Heart right ventricle (tissue), 16 donors: ENCODE data around the gene KLC1. TPM values are rescaled to one million over a fixed set of nuclear protein-coding genes. Genes with fewer than 3 reads are reported as not detected.
"Not testable (repeated sequence)": the region's sequence is repeated elsewhere in the genome, so short reads cannot be mapped to it uniquely, and the experiment has no call there.

Experiments
- ATAC-seq, 8 donors: fragments of 200-7000 bp; cut with Tn5 transposase; one replicate each; pipeline ENCODE4 v1.9.1; 2020; ENCODE audit warnings: mild to moderate bottlenecking in 8 of 8, moderate library complexity in 8 of 8, moderate number of reproducible peaks in 1 of 8
- DNase-seq, 2 donors: peaks; one replicate each; pipeline ENCODE4 v3.0.0-alpha.2; 2020
- H3K27ac ChIP-seq, 10 donors: fragments of 200-600 bp; sonication (generic) in 2 of 10; one replicate each; pipeline versions ENCODE4 v1.5.0 to v1.8.0; 2020 to 2022; ENCODE audit warnings: mild to moderate bottlenecking in 3 of 10
- H3K27me3 ChIP-seq, 7 donors: fragments of 200-600 bp; one replicate each; pipeline ENCODE4 v1.8.0; 2021 to 2022; ENCODE audit warnings: mild to moderate bottlenecking in 2 of 7
- H3K36me3 ChIP-seq, 9 donors: fragments of 200-600 bp; sonication (generic) in 1 of 9; one replicate each; pipeline versions ENCODE4 v1.5.0 to v1.8.0; 2020 to 2022; ENCODE audit warnings: mild to moderate bottlenecking in 2 of 9
- H3K4me1 ChIP-seq, 9 donors: fragments of 200-600 bp; sonication (generic) in 1 of 9; one replicate each; pipeline versions ENCODE4 v1.5.0 to v1.8.0; 2020 to 2022; ENCODE audit warnings: mild to moderate bottlenecking in 4 of 9
- H3K4me3 ChIP-seq, 10 donors: fragments of 200-600 bp; sonication (generic) in 2 of 10; one replicate each; pipeline versions ENCODE4 v1.5.0 to v1.8.0; 2020 to 2022; ENCODE audit warnings: mild to moderate bottlenecking in 7 of 10, moderate library complexity in 2 of 10
- H3K9me3 ChIP-seq, 11 donors: fragments of 200-600 bp in 10 of 11; sonication (generic) in 2 of 11; one replicate each; pipeline versions ENCODE4 v1.5.0 to v1.8.0; 2013 to 2022; ENCODE audit warnings: mild to moderate bottlenecking in 2 of 11, control low read depth in 1 of 11, moderate library complexity in 1 of 11
- WGBS, 2 donors: extraction: QIAGEN DNeasy Blood & Tissue Kit; methylation state at CpG; one replicate each; pipeline ENCODE4 v1.1.7; 2013; ENCODE audit warnings: inconsistent platforms in 1 of 2; 5-methylcytosine and 5-hydroxymethylcytosine counted together
- intact Hi-C, 10 donors: fragments of 100-400 bp; cut with DNase I; formaldehyde crosslinking; loops; one replicate each; pipeline versions ENCODE4 v1.11.1 to v1.14.2; 2022
- polyA plus RNA-seq, 2 donors: library from polyadenylated mRNA; stranded (reverse); fragments of 200-250 nt; gene quantifications; one replicate each; pipeline ENCODE4 v1.2.3, GENCODE V29; 2013
- total RNA-seq, 10 donors: library from RNA; stranded (reverse); fragmentation: NEBNext Ultra II Directional in 3 of 10; extraction: Animal tissue kit (Norgen Biotek cat#: 25700) in 3 of 10; gene quantifications; one replicate each; pipeline versions ENCODE4 v1.2.1 to v1.2.4, GENCODE V29; 2021 to 2023
- TF ChIP-seq, protein P1 (sequence below), 9 donors: fragments of 200-600 bp; sonication (generic) in 2 of 9; IDR thresholded peaks; one replicate each; pipeline versions ENCODE4 v1.5.0 to v1.8.0; 2021 to 2022; ENCODE audit warnings: antibody characterized with exemption in 9 of 9, mild to moderate bottlenecking in 5 of 9, moderate library complexity in 1 of 9
- donor health status: Arrhythmogenic right ventricular cardiomyopathy.
- donor health status: ischemic (EF 13 %, LVEDD 7.1; RV severe dilation, severe dysfunction).
- donor health status: healthy with polysubstance abuse.
- donor health status: DM: no; HTN: yes; CAD: no.
- donor health status: DM: no; HTN: no; CAD: no.
- donor health status: ischemic (EF 25% LVEDD 6.9; RV normal size, moderate dysfunction).
- donor health status: ischemic (EF 25% LVEDD 5.7; RV mildly dilated, moderate dysfunction).
- donor health status: healthy.
- donor health status: DM: yes; HTN: yes; CAD: no.
- donor health status: Ischemic cardiomyopathy.
- donor health status: ischemic (EF 35%, LVEDD 5.7; RV mildly dilated, moderate dysfunction).
- donor health status: nonischemic (EF 11% LVEDD 7.7; RV severe dilation, severe dysfunction).
- donor health status: DM: yes; HTN: yes; CAD: no.
- donor health status: PGD.
- donor health status: ischemic (EF 29% LVEDD 5.4; RV normal size, mild dysfunction).
- donor health status: nonischemic (EF 23%, LVEDD 6.1; RV moderate dilation, normal function).

The KLC1 gene
- total and polyA plus RNA-seq, 12 donors, result 123 to 220 (median 151) TPM

DNA sequence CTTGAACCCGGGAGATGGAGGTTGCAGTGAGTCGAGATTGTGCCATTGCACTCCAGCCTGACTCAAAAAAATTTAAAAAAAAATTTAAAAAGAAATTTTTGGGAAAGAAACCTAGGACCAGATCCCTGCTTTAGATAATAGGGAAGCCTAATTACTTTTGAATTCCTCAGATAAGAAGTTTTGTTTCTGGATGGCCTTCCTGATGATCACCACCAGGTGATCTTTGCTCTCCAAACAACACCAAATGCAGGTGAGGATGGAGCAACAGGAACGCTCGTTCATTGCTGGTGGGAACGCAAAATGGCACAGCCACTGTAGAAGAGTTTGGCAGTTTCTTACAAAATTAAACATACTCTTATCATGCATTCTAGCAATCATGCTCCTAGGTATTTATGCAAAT lies 28.5 kb upstream of the KLC1 start:
- no peak for DNase-seq

DNA sequence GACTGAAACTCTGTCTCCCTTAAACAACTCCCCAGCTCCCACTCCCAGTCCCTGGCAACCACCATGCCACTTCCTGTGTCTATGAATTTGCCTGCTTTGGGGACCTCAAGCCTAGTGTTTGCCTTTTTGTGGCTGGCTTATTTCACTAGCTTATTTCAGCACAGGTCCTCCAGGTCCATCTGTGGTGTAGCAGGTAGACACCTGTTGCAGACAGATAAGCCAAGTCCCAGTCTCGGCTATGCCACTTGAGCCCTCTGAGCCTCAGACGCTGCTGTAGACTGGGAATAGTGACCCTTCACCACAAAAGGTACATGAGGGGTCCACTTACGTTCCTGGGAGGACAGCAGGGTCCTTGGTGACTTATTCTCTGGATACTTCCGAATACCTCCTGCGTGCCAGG lies 24.4 kb upstream of the KLC1 start:
- no peaks in the 10 kb centered on the region for H3K9me3 ChIP-seq
- 95% methylated on average over 5 of the region's 5 CpGs for WGBS, 2 donors
- H3K36me3 ChIP-seq, result no peaks in the 10 kb centered on the region
- DNase-seq, result no peak
- TF ChIP-seq, protein P1, sequence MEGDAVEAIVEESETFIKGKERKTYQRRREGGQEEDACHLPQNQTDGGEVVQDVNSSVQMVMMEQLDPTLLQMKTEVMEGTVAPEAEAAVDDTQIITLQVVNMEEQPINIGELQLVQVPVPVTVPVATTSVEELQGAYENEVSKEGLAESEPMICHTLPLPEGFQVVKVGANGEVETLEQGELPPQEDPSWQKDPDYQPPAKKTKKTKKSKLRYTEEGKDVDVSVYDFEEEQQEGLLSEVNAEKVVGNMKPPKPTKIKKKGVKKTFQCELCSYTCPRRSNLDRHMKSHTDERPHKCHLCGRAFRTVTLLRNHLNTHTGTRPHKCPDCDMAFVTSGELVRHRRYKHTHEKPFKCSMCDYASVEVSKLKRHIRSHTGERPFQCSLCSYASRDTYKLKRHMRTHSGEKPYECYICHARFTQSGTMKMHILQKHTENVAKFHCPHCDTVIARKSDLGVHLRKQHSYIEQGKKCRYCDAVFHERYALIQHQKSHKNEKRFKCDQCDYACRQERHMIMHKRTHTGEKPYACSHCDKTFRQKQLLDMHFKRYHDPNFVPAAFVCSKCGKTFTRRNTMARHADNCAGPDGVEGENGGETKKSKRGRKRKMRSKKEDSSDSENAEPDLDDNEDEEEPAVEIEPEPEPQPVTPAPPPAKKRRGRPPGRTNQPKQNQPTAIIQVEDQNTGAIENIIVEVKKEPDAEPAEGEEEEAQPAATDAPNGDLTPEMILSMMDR (IDR thresholded peaks at IDR 0.05), result no peak
- no peak overlapping the region for H3K4me3 ChIP-seq
- peaks cover 11 to 26% (median 22%) of the 10 kb centered on the region in 9 donors for H3K4me1 ChIP-seq
- no peak overlapping the region for H3K27ac ChIP-seq
- intact Hi-C loops, result no loop called here
- peaks cover 0 to 11% (median 0%) of the 10 kb centered on the region in 7 donors for H3K27me3 ChIP-seq
- no peak for ATAC-seq

More for the DNA sequence above, 28.5 kb upstream of the KLC1 start:
- ATAC-seq, result no peak
- Histone ChIP-seq H3K27me3 (no peaks in the 10 kb centered on the region), H3K4me3 (no peak overlapping the region), H3K4me1 (peaks cover 0 to 13% (median 0%) of the 10 kb centered on the region in 9 donors), H3K27ac (no peak overlapping the region), H3K36me3 (no peaks in the 10 kb centered on the region), H3K9me3 (no peaks in the 10 kb centered on the region)
- WGBS, 2 donors, result 97 to 99% methylated on average over 5 of the region's 5 CpGs
- TF ChIP-seq, protein P1 (IDR thresholded peaks at IDR 0.05), result no peak
- intact Hi-C loops, result no loop called here

DNA sequence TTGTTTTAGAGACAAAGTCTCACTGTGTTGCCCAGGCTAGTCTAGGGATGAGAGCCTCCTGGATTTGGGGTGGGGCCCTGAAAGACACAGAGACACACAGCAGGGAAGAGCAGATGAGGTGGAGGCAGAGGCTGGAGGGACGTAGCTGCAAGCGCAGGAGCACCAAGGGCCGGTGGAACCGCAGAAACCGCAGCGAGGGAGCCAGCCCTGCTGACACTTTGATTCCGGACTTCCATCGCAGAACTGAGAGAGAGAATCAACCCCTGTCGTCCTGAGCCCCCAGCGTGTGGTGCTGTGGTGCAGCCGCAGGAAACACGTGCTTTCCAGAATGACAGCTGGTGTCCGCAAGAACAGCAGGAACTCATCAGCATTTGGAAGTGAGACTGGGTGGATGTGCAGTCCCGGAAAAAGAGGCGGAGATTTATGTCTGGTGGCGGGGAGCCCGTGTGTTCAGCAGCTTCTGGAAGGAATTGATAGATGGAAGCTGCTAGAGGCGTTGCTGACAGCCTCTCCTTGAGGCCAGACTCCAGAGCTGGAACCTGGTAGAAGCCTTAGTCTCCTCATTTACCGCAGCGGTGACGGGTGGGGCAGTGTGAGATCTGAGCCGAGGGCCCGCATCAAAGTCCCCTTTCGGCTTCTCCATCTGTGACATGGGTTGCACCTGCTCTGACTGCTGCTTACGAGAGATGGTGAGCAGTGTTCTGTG lies 21.9 kb upstream of the KLC1 start:
- TF ChIP-seq, protein P1 (IDR thresholded peaks at IDR 0.05), result peak in 6 of 9 donors; percentile 23 to 63 (median 40)
- ATAC-seq, result peak; percentile 81 to 94 (median 93)
- Histone ChIP-seq H3K4me3 (peak overlapping the region in 9 of 10 donors; percentile 2 to 43 (median 37)), H3K9me3 (peaks cover 0 to 18% (median 11%) of the 10 kb centered on the region in 11 donors), H3K27me3 (peaks cover 0 to 11% (median 0%) of the 10 kb centered on the region in 7 donors), H3K36me3 (no peaks in the 10 kb centered on the region), H3K27ac (peak overlapping the region in 5 of 10 donors; percentile 39 to 63 (median 54)), H3K4me1 (peaks cover 11 to 26% (median 22%) of the 10 kb centered on the region in 9 donors)
- DNase-seq, result peak; percentile 66 to 85
- WGBS, 2 donors, result 4 to 7% methylated on average over 25 of the region's 25 CpGs
- intact Hi-C loops, result no loop called here

GRCh38 chr14:103607822-103608221 lies 21.2 kb upstream of the KLC1 start:
- no peak for DNase-seq
- TF ChIP-seq, protein P1 (IDR thresholded peaks at IDR 0.05), result no peak
- peaks cover 11 to 26% (median 22%) of the 10 kb centered on the region in 9 donors for H3K4me1 ChIP-seq
- peak overlapping the region in 8 of 10 donors; percentile 6 to 43 (median 38) for H3K4me3 ChIP-seq
- peak overlapping the region in 4 of 10 donors; percentile 39 to 63 (median 47) for H3K27ac ChIP-seq
- H3K36me3 ChIP-seq, result no peaks in the 10 kb centered on the region
- intact Hi-C loops, result no loop called here
- 20 to 27% methylated on average over 15 of the region's 15 CpGs for WGBS, 2 donors
- peaks cover 0 to 11% (median 0%) of the 10 kb centered on the region in 7 donors for H3K27me3 ChIP-seq
- peak in 5 of 8 donors; percentile 1 to 26 (median 7) for ATAC-seq
- peaks cover 0 to 18% (median 11%) of the 10 kb centered on the region in 11 donors for H3K9me3 ChIP-seq

DNA sequence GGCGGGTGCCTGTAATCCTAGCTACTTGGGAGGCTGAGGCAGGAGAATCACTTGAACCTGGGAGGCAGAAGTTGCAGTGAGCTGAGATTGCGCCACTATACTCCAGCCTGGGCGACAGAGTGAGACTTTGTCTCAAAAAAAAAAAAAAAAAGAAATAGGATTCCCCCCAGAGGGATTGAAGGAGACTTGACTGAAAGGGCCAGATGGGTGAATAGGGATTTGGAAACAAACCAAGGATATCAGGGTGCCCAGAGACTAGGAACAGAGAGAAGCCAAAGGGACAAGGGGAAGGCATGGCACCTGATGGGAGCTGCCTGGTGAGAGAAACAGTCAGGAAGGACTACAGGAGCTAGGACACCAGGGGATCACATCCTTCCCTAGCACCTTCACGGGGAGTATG lies 19.9 kb upstream of the KLC1 start:
- intact Hi-C loops, result not testable (repeated sequence)
- WGBS, 2 donors, result 92 to 94% methylated on average over 4 of the region's 4 CpGs

More for the DNA sequence above, 19.9 kb upstream of the KLC1 start:
- Histone ChIP-seq H3K9me3 (peaks cover 0 to 18% (median 11%) of the 10 kb centered on the region in 11 donors), H3K4me1 (peaks cover 11 to 26% (median 22%) of the 10 kb centered on the region in 9 donors), H3K27me3 (peaks cover 0 to 11% (median 0%) of the 10 kb centered on the region in 7 donors)
- H3K27ac ChIP-seq, ATAC-seq, DNase-seq, H3K4me3 ChIP-seq, H3K36me3 ChIP-seq: not testable (repeated sequence)
